DOHH2 (cell line): ENCODE measurements around the gene NAA20.

Experiments
- CTCF ChIP-seq: fragments of 200-600 bp; sonication (generic); IDR thresholded peaks from one replicate; pipeline ENCODE4 v1.5.1; 2014; ENCODE audit warnings: antibody characterized with exemption, mild to moderate bottlenecking, low read depth, low read length; ENCODE audit not compliant: poor library complexity, severe bottlenecking
- EZH2phosphoT487 ChIP-seq: fragments of 200-600 bp; sonication (generic); IDR thresholded peaks from 2 replicates; pipeline ENCODE4 v1.6.1; 2017; ENCODE audit warnings: borderline replicate concordance, mild to moderate bottlenecking, antibody characterized with exemption, low read length, moderate library complexity, mixed read lengths

- TF ChIP-seq CTCF (no peak), EZH2phosphoT487 (no peak)
Measured at GRCh38 chr20:19998990-19999705, 18.0 kb upstream of the NAA20 start.
